ENCODE data around the gene CCDC40.
"Not testable (repeated sequence)": the region's sequence is repeated elsewhere in the genome, so short reads cannot be mapped to it uniquely, and the experiment has no call there.

Gene CCDC40

GRCh38 chr17:80081596-80081995 lies 45.2 kb downstream of the CCDC40 start:
- DNase-seq (ENCODE audit: low spot score) = no peak

- peak; percentile 87 for DNase-seq (ENCODE audit: low spot score)
Observed at GRCh38 chr17:80082403-80083135, 46.1 kb downstream of the CCDC40 start.

- no peak for DNase-seq (ENCODE audit: low spot score)
Observed at GRCh38 chr17:80083136-80083661, 46.8 kb downstream of the CCDC40 start.

- no peak for DNase-seq (ENCODE audit: low spot score)
Observed at GRCh38 chr17:80084773-80085172, 48.3 kb downstream of the CCDC40 start.

GRCh38 chr17:80086081-80086480 lies 49.6 kb downstream of the CCDC40 start:
- DNase-seq (ENCODE audit: low spot score) = no peak

- DNase-seq (ENCODE audit: low spot score) = no peak
Observed at GRCh38 chr17:80086616-80087015, 50.2 kb downstream of the CCDC40 start.

- no peak for DNase-seq (ENCODE audit: low spot score)
Observed at GRCh38 chr17:80087346-80088265, 51.2 kb downstream of the CCDC40 start.

GRCh38 chr17:80089762-80090161 lies 53.3 kb downstream of the CCDC40 start:
- DNase-seq (ENCODE audit: low spot score) = no peak

- not testable (repeated sequence) for DNase-seq (ENCODE audit: low spot score)
Observed at GRCh38 chr17:80090164-80090563, 53.7 kb downstream of the CCDC40 start.

GRCh38 chr17:80091376-80091775 lies 54.9 kb downstream of the CCDC40 start:
- DNase-seq (ENCODE audit: low spot score) = no peak

GRCh38 chr17:80092959-80093358 lies 56.5 kb downstream of the CCDC40 start:
- no peak for DNase-seq (ENCODE audit: low spot score)

GRCh38 chr17:80095038-80095843 lies 58.8 kb downstream of the CCDC40 start:
- no peak for DNase-seq (ENCODE audit: low spot score)

- DNase-seq (ENCODE audit: low spot score) = no peak
Observed at GRCh38 chr17:80095844-80096475, 59.5 kb downstream of the CCDC40 start.

GRCh38 chr17:80096561-80097021 lies 60.1 kb downstream of the CCDC40 start:
- no peak for DNase-seq (ENCODE audit: low spot score)

GRCh38 chr17:80097127-80097621 lies 60.7 kb downstream of the CCDC40 start:
- DNase-seq (ENCODE audit: low spot score) = no peak

GRCh38 chr17:80097844-80098691 lies 61.6 kb downstream of the CCDC40 start:
- DNase-seq (ENCODE audit: low spot score) = no peak

- no peak for DNase-seq (ENCODE audit: low spot score)
Observed at GRCh38 chr17:80099291-80100034, 63.0 kb downstream of the CCDC40 start.

- DNase-seq (ENCODE audit: low spot score) = no peak
Observed at GRCh38 chr17:80100035-80100323, 63.5 kb downstream of the CCDC40 start.

GRCh38 chr17:80101011-80101945 lies 64.8 kb downstream of the CCDC40 start, which contains the start of gene GAA:
Gene GAA (plus strand): TSS chr17:80101581. CDS start chr17:80104587, 3,006 bp downstream.
- DNase-seq (ENCODE audit: low spot score) = peak; percentile 99
